ENCODE data around the gene TXNDC5. TPM values are rescaled to one million over a fixed set of nuclear protein-coding genes. Genes with fewer than 3 reads are reported as not detected.

Gene TXNDC5
- polyA plus RNA-seq, 1 donor from 2014 or later: 37.7 TPM

DNA sequence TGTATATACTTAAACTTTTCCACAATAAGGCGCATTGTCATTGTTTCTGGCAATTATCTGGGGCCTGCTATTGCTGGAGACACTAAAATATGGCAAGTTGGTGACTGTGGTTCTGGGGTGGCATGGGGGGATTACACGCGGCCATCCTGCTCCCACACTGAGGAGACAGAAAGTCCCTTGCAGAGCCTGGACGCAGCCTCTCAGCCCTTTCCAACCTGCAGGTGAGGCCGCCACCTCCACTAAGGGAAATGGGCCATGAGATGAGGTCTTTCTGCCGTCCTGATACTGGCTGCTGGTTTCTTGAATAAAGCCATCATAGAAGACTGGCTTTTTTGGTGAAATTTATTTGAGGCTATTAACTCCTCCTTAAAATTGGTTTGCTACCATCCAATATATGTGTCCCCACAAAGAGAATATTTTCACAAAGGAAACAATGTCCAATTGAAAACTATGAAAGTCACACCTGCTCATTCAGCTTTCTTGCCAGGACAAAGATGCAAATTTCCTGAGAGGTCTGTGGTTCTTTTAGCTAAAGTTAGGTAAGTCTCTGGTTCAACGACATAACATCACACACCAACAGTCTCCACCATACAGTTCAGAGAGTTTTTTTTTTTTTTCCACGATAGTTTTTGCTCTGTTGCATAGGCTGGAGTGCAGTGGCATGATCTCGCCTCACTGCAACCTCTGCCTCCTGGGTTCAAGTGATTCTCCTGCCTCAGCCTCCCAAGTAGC, 13.0 kb downstream of the TXNDC5 start:
- H2AFZ ChIP-seq (ENCODE audit: low read depth, low read length): no peak overlapping the region
- no peak overlapping the region for H3K4me3 ChIP-seq (ENCODE audit: low read length)
- no peaks in the 10 kb centered on the region for H3F3A ChIP-seq (ENCODE audit: insufficient read depth, low read length, poor library complexity, severe bottlenecking)
- TF ChIP-seq, protein P1, sequence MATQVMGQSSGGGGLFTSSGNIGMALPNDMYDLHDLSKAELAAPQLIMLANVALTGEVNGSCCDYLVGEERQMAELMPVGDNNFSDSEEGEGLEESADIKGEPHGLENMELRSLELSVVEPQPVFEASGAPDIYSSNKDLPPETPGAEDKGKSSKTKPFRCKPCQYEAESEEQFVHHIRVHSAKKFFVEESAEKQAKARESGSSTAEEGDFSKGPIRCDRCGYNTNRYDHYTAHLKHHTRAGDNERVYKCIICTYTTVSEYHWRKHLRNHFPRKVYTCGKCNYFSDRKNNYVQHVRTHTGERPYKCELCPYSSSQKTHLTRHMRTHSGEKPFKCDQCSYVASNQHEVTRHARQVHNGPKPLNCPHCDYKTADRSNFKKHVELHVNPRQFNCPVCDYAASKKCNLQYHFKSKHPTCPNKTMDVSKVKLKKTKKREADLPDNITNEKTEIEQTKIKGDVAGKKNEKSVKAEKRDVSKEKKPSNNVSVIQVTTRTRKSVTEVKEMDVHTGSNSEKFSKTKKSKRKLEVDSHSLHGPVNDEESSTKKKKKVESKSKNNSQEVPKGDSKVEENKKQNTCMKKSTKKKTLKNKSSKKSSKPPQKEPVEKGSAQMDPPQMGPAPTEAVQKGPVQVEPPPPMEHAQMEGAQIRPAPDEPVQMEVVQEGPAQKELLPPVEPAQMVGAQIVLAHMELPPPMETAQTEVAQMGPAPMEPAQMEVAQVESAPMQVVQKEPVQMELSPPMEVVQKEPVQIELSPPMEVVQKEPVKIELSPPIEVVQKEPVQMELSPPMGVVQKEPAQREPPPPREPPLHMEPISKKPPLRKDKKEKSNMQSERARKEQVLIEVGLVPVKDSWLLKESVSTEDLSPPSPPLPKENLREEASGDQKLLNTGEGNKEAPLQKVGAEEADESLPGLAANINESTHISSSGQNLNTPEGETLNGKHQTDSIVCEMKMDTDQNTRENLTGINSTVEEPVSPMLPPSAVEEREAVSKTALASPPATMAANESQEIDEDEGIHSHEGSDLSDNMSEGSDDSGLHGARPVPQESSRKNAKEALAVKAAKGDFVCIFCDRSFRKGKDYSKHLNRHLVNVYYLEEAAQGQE (IDR thresholded peaks at IDR 0.05; ENCODE audit: borderline replicate concordance): no peak
- TF ChIP-seq MXI1 (conservative IDR thresholded peaks at IDR 0.05; ENCODE audit: poor library complexity, severe bottlenecking) (no peak), POLR2AphosphoS5 (IDR thresholded peaks at IDR 0.05) (no peak), TAF1 (IDR thresholded peaks at IDR 0.05; ENCODE audit: low read depth) (no peak), SMC3 (conservative IDR thresholded peaks at IDR 0.05; ENCODE audit: poor library complexity) (no peak), EZH2 (IDR thresholded peaks at IDR 0.05; ENCODE audit: borderline replicate concordance, insufficient read depth, low read length, poor library complexity, severe bottlenecking) (no peak), EP300 (conservative IDR thresholded peaks at IDR 0.05; ENCODE audit: poor library complexity, severe bottlenecking) (no peak), RAD21 (conservative IDR thresholded peaks at IDR 0.05) (no peak)
- TF ChIP-seq, protein P2, sequence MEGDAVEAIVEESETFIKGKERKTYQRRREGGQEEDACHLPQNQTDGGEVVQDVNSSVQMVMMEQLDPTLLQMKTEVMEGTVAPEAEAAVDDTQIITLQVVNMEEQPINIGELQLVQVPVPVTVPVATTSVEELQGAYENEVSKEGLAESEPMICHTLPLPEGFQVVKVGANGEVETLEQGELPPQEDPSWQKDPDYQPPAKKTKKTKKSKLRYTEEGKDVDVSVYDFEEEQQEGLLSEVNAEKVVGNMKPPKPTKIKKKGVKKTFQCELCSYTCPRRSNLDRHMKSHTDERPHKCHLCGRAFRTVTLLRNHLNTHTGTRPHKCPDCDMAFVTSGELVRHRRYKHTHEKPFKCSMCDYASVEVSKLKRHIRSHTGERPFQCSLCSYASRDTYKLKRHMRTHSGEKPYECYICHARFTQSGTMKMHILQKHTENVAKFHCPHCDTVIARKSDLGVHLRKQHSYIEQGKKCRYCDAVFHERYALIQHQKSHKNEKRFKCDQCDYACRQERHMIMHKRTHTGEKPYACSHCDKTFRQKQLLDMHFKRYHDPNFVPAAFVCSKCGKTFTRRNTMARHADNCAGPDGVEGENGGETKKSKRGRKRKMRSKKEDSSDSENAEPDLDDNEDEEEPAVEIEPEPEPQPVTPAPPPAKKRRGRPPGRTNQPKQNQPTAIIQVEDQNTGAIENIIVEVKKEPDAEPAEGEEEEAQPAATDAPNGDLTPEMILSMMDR (IDR thresholded peaks at IDR 0.05; ENCODE audit: poor library complexity, severe bottlenecking): no peak
- no peak overlapping the region for H3K27ac ChIP-seq (ENCODE audit: low read length)
- no peaks in the 10 kb centered on the region for H4K20me1 ChIP-seq (ENCODE audit: insufficient read depth)
- H3K27me3 ChIP-seq (ENCODE audit: insufficient read depth, low read depth, low read length): no peaks in the 10 kb centered on the region
- no peaks in the 10 kb centered on the region for H3K9me2 ChIP-seq (ENCODE audit: insufficient read depth, low read length)
- no peak overlapping the region for H3K4me2 ChIP-seq (ENCODE audit: low read length)
- H3K79me2 ChIP-seq (replicated peaks; ENCODE audit: insufficient read depth, low read length): no peaks in the 10 kb centered on the region
- no peaks in the 10 kb centered on the region for H3K9me3 ChIP-seq (ENCODE audit: low read length)
- H3K36me3 ChIP-seq (ENCODE audit: insufficient read depth, low read length): peaks cover 6% of the 10 kb centered on the region
- no peak overlapping the region for H3K9ac ChIP-seq (ENCODE audit: low read length)

DNA sequence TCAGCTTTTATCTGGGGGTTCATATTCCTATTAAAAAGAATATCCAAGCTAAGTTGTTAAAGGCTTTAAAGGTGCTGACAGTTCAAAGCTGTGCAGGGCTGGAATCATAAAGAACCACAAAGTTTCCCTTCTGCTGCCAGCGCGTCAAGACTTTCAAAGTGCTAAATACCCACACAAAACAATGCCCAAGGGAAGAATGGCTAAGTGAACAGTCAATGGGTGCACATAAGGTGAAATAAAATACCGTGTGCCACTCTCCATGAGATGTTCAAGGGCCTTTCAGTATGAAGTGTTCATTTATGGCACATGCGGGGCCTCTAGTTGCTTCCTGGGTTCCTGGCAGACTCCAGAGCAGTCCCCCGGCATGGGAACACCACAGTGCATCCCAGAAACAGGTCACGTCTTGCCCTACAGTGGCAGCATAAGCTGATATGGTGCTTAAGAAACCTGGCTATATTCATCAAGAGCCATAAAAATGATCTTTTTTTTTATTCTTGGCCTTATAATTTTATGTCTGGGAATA, 14.1 kb downstream of the TXNDC5 start:
- Histone ChIP-seq H3K4me2 (ENCODE audit: low read length) (no peak overlapping the region), H3K9me3 (ENCODE audit: low read length) (no peaks in the 10 kb centered on the region), H3F3A (ENCODE audit: insufficient read depth, low read length, poor library complexity, severe bottlenecking) (no peaks in the 10 kb centered on the region), H3K9ac (ENCODE audit: low read length) (no peak overlapping the region), H4K20me1 (ENCODE audit: insufficient read depth) (no peaks in the 10 kb centered on the region), H3K79me2 (replicated peaks; ENCODE audit: insufficient read depth, low read length) (no peaks in the 10 kb centered on the region), H2AFZ (ENCODE audit: low read depth, low read length) (no peak overlapping the region), H3K9me2 (ENCODE audit: insufficient read depth, low read length) (no peaks in the 10 kb centered on the region), H3K36me3 (ENCODE audit: insufficient read depth, low read length) (peaks cover 3% of the 10 kb centered on the region), H3K27me3 (ENCODE audit: insufficient read depth, low read depth, low read length) (no peaks in the 10 kb centered on the region), H3K27ac (ENCODE audit: low read length) (no peak overlapping the region), H3K4me3 (ENCODE audit: low read length) (no peak overlapping the region)
- TF ChIP-seq RAD21 (conservative IDR thresholded peaks at IDR 0.05) (no peak), POLR2AphosphoS5 (IDR thresholded peaks at IDR 0.05) (no peak), EP300 (conservative IDR thresholded peaks at IDR 0.05; ENCODE audit: poor library complexity, severe bottlenecking) (no peak), EZH2 (IDR thresholded peaks at IDR 0.05; ENCODE audit: borderline replicate concordance, insufficient read depth, low read length, poor library complexity, severe bottlenecking) (no peak), MXI1 (conservative IDR thresholded peaks at IDR 0.05; ENCODE audit: poor library complexity, severe bottlenecking) (no peak), TAF1 (IDR thresholded peaks at IDR 0.05; ENCODE audit: low read depth) (no peak), SMC3 (conservative IDR thresholded peaks at IDR 0.05; ENCODE audit: poor library complexity) (no peak)
- TF ChIP-seq, protein P2 (IDR thresholded peaks at IDR 0.05; ENCODE audit: poor library complexity, severe bottlenecking): no peak
- TF ChIP-seq, protein P1 (IDR thresholded peaks at IDR 0.05; ENCODE audit: borderline replicate concordance): no peak

Data from neural cell (in vitro differentiated cells).